ENCODE results near the gene ERP27. TPM values are rescaled to one million over a fixed set of nuclear protein-coding genes. Genes with fewer than 3 reads are reported as not detected.

Gene ERP27
- total RNA-seq, 1 donor from 2014 or later, result 1.0 TPM

DNA sequence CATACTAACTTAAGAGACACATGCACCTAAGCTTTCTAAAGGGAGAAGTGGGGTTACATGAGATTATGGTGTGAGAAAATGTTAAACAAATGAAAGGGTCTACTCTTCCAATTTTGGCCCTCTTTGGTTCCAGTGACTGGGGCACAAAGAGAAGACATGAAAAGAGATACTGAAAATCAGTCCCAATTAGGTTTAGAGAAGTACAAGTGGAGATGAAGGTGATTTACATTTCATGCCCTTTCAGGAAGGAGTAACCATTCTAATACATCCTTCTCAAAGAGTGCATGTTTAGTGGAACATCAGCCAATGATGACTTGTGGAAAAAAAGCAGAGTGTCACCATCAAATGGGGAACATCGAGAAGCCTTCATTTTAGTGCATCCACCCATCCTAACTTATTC lies 67.1 kb downstream of the ERP27 start:
- H3K4me3 Mint-ChIP-seq (ENCODE audit: unreplicated experiment), result no peak overlapping the region
- H3K36me3 Mint-ChIP-seq (ENCODE audit: low read depth, unreplicated experiment), result peaks cover 2% of the 10 kb centered on the region
- Histone ChIP-seq H4K20me1 (ENCODE audit: insufficient read depth, low read length) (no peaks in the 10 kb centered on the region), H3K9me3 (ENCODE audit: insufficient read depth, low read depth, low read length) (no peaks in the 10 kb centered on the region), H2AFZ (ENCODE audit: low read depth, low read length) (no peak overlapping the region), H3K27ac (ENCODE audit: low read depth, low read length) (no peak overlapping the region), H3K79me2 (ENCODE audit: insufficient read depth, low read length) (no peaks in the 10 kb centered on the region), H3K4me1 (ENCODE audit: insufficient read depth, low read length) (no peaks in the 10 kb centered on the region), H3K4me3 (ENCODE audit: insufficient read depth, low read depth, low read length) (no peak overlapping the region), H3K27me3 (ENCODE audit: insufficient read depth, low read length) (no peaks in the 10 kb centered on the region), H3K9ac (ENCODE audit: low read length) (no peak overlapping the region), H3K36me3 (ENCODE audit: insufficient read depth, low read length) (no peaks in the 10 kb centered on the region), H3K4me2 (ENCODE audit: low read length) (no peak overlapping the region)
- no peaks in the 10 kb centered on the region for H3K27me3 Mint-ChIP-seq (ENCODE audit: low read depth, unreplicated experiment)
- FAIRE-seq, result no peak
- H3K4me1 Mint-ChIP-seq (ENCODE audit: low read depth, unreplicated experiment), result peaks cover 2% of the 10 kb centered on the region
- H3K9me3 Mint-ChIP-seq (ENCODE audit: unreplicated experiment), result peaks cover 7% of the 10 kb centered on the region
- H3K27ac Mint-ChIP-seq (ENCODE audit: unreplicated experiment), result no peak overlapping the region
- TF ChIP-seq EZH2 (IDR thresholded peaks at IDR 0.05; ENCODE audit: insufficient read depth, low read length), result no peak
- TF ChIP-seq, protein P1, sequence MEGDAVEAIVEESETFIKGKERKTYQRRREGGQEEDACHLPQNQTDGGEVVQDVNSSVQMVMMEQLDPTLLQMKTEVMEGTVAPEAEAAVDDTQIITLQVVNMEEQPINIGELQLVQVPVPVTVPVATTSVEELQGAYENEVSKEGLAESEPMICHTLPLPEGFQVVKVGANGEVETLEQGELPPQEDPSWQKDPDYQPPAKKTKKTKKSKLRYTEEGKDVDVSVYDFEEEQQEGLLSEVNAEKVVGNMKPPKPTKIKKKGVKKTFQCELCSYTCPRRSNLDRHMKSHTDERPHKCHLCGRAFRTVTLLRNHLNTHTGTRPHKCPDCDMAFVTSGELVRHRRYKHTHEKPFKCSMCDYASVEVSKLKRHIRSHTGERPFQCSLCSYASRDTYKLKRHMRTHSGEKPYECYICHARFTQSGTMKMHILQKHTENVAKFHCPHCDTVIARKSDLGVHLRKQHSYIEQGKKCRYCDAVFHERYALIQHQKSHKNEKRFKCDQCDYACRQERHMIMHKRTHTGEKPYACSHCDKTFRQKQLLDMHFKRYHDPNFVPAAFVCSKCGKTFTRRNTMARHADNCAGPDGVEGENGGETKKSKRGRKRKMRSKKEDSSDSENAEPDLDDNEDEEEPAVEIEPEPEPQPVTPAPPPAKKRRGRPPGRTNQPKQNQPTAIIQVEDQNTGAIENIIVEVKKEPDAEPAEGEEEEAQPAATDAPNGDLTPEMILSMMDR (IDR thresholded peaks at IDR 0.05; ENCODE audit: insufficient read depth, low read depth, low read length), result no peak
- DNase-seq (ENCODE audit: low read depth), result no peak

GRCh38 chr12:14868916-14869506 lies 69.3 kb downstream of the ERP27 start:
- H3K27me3 ChIP-seq (ENCODE audit: insufficient read depth, low read length), result no peaks in the 10 kb centered on the region
- peaks cover 7% of the 10 kb centered on the region for H3K9me3 Mint-ChIP-seq (ENCODE audit: unreplicated experiment)
- no peak overlapping the region for H3K27ac Mint-ChIP-seq (ENCODE audit: unreplicated experiment)
- H3K9me3 ChIP-seq (ENCODE audit: insufficient read depth, low read depth, low read length), result no peaks in the 10 kb centered on the region
- H3K4me3 Mint-ChIP-seq (ENCODE audit: unreplicated experiment), result no peak overlapping the region
- no peak overlapping the region for H3K4me2 ChIP-seq (ENCODE audit: low read length)
- TF ChIP-seq, protein P1 (IDR thresholded peaks at IDR 0.05; ENCODE audit: insufficient read depth, low read depth, low read length), result no peak
- no peak for TF ChIP-seq EZH2 (IDR thresholded peaks at IDR 0.05; ENCODE audit: insufficient read depth, low read length)
- H3K4me1 ChIP-seq (ENCODE audit: insufficient read depth, low read length), result no peaks in the 10 kb centered on the region
- no peaks in the 10 kb centered on the region for H3K36me3 ChIP-seq (ENCODE audit: insufficient read depth, low read length)
- no peak overlapping the region for H3K4me3 ChIP-seq (ENCODE audit: insufficient read depth, low read depth, low read length)
- no peak for DNase-seq (ENCODE audit: low read depth)
- H3K27me3 Mint-ChIP-seq (ENCODE audit: low read depth, unreplicated experiment), result no peaks in the 10 kb centered on the region
- no peak overlapping the region for H3K9ac ChIP-seq (ENCODE audit: low read length)
- FAIRE-seq, result no peak
- H3K79me2 ChIP-seq (ENCODE audit: insufficient read depth, low read length), result no peaks in the 10 kb centered on the region
- H2AFZ ChIP-seq (ENCODE audit: low read depth, low read length), result peak overlapping the region; percentile 26
- no peak overlapping the region for H3K27ac ChIP-seq (ENCODE audit: low read depth, low read length)
- H3K36me3 Mint-ChIP-seq (ENCODE audit: low read depth, unreplicated experiment), result peaks cover 2% of the 10 kb centered on the region
- no peaks in the 10 kb centered on the region for H4K20me1 ChIP-seq (ENCODE audit: insufficient read depth, low read length)
- H3K4me1 Mint-ChIP-seq (ENCODE audit: low read depth, unreplicated experiment), result no peaks in the 10 kb centered on the region

Other genes starting within 250 kb of the ERP27 start
- 0.09 and 0.10 TPM in 2 replicates for gene GUCY2C, start 241.9 kb downstream of the ERP27 start, total RNA-seq
- gene WBP11, start 135.1 kb downstream of the ERP27 start, total RNA-seq, result 67.1 and 72.1 TPM in 2 replicates
- gene C12orf60, start 134.9 kb downstream of the ERP27 start, total RNA-seq, result 1.7 and 2.0 TPM in 2 replicates
- 0.57 and 0.84 TPM in 2 replicates for gene SMCO3, start 124.4 kb downstream of the ERP27 start, total RNA-seq
- gene ART4, start 95.0 kb downstream of the ERP27 start, total RNA-seq, result not detected in 2 replicates
- gene MGP, start 52.7 kb downstream of the ERP27 start, total RNA-seq, result not detected in 2 replicates
- gene ARHGDIB, start 23.1 kb upstream of the ERP27 start, total RNA-seq, result 14.6 and 19.0 TPM in 2 replicates
- gene PDE6H, start 34.5 kb upstream of the ERP27 start, total RNA-seq, result not detected in 2 replicates

Measured in astrocyte (in vitro differentiated cells and primary cell).